HepG2 (cell line): ENCODE measurements around the gene RASSF4. TPM values are rescaled to one million over a fixed set of nuclear protein-coding genes. Genes with fewer than 3 reads are reported as not detected.
A peak's percentile ranks its signal among the peaks of the same experiment; 100 is the strongest.

Experiments used
- XRCC5 ChIP-seq: fragments of 200-400 bp; formaldehyde crosslinking; optimal IDR thresholded peaks from 2 replicates; pipeline ENCODE3; 2017; ENCODE audit warnings: mild to moderate bottlenecking, low read length
- ZNF629 ChIP-seq: sonication (generic); formaldehyde crosslinking; conservative IDR thresholded peaks from 2 replicates; pipeline ENCODE4 v1.5.0; 2020; ENCODE audit warnings: missing genetic modification reagents
- polyA plus RNA-seq, 8 experiments: library from polyadenylated mRNA; depleted of rRNA in 3 of 8; stranded (reverse) in 7 of 8; unstranded in 1 of 8; fragments of >200 nt; fragmentation: Illumina TruSeq in 4 of 8; extraction: Trizol in 4 of 8; gene quantifications; 2 replicates each; pipeline versions ENCODE4 v1.2.1 to v1.2.3, GENCODE V29; 2011 to 2016; ENCODE audit warnings: low read depth in 4 of 8, missing spikeins in 1 of 8, mixed read lengths in 1 of 8; ENCODE audit not compliant: insufficient read depth in 1 of 8
- total RNA-seq, 5 experiments: library from RNA; depleted of rRNA; stranded (reverse); fragments of >200 nt; fragmentation: Illumina TruSeq; extraction: Trizol; gene quantifications; 2 replicates each; pipeline ENCODE4 v1.2.3, GENCODE V29; 2016; ENCODE audit warnings: low read depth in 1 of 5
- TF ChIP-seq, protein P1 (sequence below): sonication (generic); formaldehyde crosslinking; IDR thresholded peaks from 2 replicates; pipeline ENCODE4 v1.5.0; 2020; ENCODE audit warnings: mild to moderate bottlenecking, missing genetic modification reagents
- TF ChIP-seq, protein P2 (sequence below), 2 experiments: sonication (generic) in 1 of 2; formaldehyde crosslinking in 1 of 2; IDR thresholded peaks; 2 replicates each; pipeline versions ENCODE4 v1.4.0 to v1.6.1; 2018 to 2020; ENCODE audit warnings: missing genetic modification reagents in 2 of 2, borderline replicate concordance in 1 of 2, low read depth in 1 of 2, mild to moderate bottlenecking in 1 of 2, missing biosample characterization in 1 of 2

RASSF4 gene
- total and polyA plus RNA-seq, 2 of the 13 experiments (the other 11 are each of a cell fraction or from before 2014, with no cell fraction given) = 34.0 to 51.7 TPM

DNA sequence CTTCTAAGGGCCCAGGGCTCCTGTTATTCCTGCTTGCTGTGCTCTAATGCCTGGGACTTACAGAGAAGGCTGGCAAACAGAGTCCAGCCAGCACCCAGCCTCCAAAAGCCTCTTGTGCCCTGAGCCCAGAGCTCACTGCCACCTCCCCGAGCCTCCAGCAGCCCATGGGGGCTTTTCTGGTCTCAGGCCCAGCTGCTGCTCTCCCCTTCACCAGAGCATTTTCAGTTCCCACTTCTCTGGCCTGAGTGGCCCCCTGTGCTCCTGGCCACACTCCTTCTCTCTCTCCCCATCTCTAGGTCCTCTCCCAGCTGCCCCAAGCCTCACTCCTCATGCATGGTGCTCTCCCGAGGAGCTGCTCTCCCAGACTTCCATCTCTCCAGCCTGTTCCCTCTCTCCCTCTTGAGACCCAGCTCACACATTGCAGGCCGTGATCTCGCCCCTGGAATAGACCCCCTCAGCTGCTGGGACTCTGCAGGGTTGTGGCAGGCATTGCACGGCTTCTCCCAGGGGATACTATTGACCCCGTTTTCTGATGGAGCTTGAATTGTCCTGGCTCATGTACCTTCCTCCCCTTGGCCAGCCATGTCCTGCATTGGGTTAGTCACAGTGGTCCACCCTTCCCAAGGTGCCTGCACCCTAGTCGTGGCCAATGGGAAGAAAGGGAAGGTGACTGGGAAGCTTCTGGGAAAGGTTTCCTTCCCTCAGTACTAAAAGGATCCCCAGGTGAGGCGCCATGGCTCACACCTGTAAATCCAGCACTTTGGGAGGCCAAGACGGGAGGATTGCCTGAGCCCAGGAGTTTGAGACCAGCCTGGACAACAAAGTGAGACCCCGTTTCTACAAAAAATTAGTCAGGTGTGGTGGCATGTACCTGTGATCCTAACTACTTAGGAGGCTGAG, 9.0 kb upstream of the RASSF4 start (continued):
- TF ChIP-seq, protein P1, sequence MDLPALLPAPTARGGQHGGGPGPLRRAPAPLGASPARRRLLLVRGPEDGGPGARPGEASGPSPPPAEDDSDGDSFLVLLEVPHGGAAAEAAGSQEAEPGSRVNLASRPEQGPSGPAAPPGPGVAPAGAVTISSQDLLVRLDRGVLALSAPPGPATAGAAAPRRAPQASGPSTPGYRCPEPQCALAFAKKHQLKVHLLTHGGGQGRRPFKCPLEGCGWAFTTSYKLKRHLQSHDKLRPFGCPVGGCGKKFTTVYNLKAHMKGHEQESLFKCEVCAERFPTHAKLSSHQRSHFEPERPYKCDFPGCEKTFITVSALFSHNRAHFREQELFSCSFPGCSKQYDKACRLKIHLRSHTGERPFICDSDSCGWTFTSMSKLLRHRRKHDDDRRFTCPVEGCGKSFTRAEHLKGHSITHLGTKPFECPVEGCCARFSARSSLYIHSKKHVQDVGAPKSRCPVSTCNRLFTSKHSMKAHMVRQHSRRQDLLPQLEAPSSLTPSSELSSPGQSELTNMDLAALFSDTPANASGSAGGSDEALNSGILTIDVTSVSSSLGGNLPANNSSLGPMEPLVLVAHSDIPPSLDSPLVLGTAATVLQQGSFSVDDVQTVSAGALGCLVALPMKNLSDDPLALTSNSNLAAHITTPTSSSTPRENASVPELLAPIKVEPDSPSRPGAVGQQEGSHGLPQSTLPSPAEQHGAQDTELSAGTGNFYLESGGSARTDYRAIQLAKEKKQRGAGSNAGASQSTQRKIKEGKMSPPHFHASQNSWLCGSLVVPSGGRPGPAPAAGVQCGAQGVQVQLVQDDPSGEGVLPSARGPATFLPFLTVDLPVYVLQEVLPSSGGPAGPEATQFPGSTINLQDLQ = no peak
- TF ChIP-seq XRCC5 (peak; percentile 5), ZNF629 (CRISPR knock-in tag) (no peak)
- TF ChIP-seq, protein P2, sequence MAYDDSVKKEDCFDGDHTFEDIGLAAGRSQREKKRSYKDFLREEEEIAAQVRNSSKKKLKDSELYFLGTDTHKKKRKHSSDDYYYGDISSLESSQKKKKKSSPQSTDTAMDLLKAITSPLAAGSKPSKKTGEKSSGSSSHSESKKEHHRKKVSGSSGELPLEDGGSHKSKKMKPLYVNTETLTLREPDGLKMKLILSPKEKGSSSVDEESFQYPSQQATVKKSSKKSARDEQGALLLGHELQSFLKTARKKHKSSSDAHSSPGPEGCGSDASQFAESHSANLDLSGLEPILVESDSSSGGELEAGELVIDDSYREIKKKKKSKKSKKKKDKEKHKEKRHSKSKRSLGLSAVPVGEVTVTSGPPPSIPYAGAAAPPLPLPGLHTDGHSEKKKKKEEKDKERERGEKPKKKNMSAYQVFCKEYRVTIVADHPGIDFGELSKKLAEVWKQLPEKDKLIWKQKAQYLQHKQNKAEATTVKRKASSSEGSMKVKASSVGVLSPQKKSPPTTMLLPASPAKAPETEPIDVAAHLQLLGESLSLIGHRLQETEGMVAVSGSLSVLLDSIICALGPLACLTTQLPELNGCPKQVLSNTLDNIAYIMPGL (CRISPR knock-in tag; IDR thresholded peaks at IDR 0.05; ENCODE audit: borderline replicate concordance in 1 of 2, low read depth in 1 of 2) = no peak
